ENCODE results near the gene PML.

Gene PML

DNA sequence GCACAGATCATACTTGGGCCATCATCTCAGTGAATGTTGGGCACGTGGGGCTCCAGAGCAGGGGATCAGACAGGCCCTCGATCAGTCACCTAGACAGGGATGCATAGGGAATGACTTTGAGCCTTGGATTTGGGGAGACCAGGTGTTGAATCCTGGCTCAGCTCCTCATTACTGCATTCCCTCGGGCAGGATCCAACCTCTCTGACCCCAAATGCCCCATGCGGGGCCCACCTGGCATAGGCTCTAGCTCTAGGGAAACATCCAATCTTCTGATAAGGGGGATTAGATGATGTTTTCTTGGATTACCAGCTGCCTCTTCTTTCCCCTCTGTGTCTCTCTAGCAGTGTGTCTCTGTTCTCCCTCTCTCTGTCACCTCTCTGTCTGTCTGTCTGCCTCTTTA, 45.5 kb upstream of the PML start:
- no peak overlapping the region for H2AFZ ChIP-seq (ENCODE audit: low read length)
- no peaks in the 10 kb centered on the region for H3K9me2 ChIP-seq (replicated peaks; ENCODE audit: low read depth, low read length)
- no peaks in the 10 kb centered on the region for H3K79me2 ChIP-seq (ENCODE audit: insufficient read depth, low read length)
- H3K4me3 ChIP-seq (ENCODE audit: low read length, poor library complexity, severe bottlenecking) = no peak overlapping the region
- no peak overlapping the region for H3K4me2 ChIP-seq (ENCODE audit: low read depth, low read length, poor library complexity, severe bottlenecking)
- H3K36me3 ChIP-seq (ENCODE audit: insufficient read depth, low read length) = no peaks in the 10 kb centered on the region
- H3K4me1 ChIP-seq (ENCODE audit: insufficient read depth, low read length, poor library complexity, severe bottlenecking) = peaks cover 28% of the 10 kb centered on the region
- no peaks in the 10 kb centered on the region for H3K9me3 ChIP-seq (ENCODE audit: insufficient read depth, low read depth, low read length)
- no peaks in the 10 kb centered on the region for H3K27me3 ChIP-seq (ENCODE audit: insufficient read depth, low read length, poor library complexity, severe bottlenecking)
- H3F3A ChIP-seq (ENCODE audit: low read depth) = no peaks in the 10 kb centered on the region
- no peaks in the 10 kb centered on the region for H4K20me1 ChIP-seq (ENCODE audit: insufficient read depth, low read length, poor library complexity, severe bottlenecking)
- TF ChIP-seq CTCF (conservative IDR thresholded peaks at IDR 0.05; ENCODE audit: low read length) = no peak
- no peak for TF ChIP-seq EZH2phosphoT487 (IDR thresholded peaks at IDR 0.05; ENCODE audit: borderline replicate concordance)
- H3K9ac ChIP-seq (ENCODE audit: low read depth, low read length, poor library complexity, severe bottlenecking) = no peak overlapping the region

GRCh38 chr15:73949496-73949895, 45.0 kb upstream of the PML start:
- no peak overlapping the region for H3K4me2 ChIP-seq (ENCODE audit: low read depth, low read length, poor library complexity, severe bottlenecking)
- no peak overlapping the region for H3K4me3 ChIP-seq (ENCODE audit: low read length, poor library complexity, severe bottlenecking)
- no peaks in the 10 kb centered on the region for H3F3A ChIP-seq (ENCODE audit: low read depth)
- H3K36me3 ChIP-seq (ENCODE audit: insufficient read depth, low read length) = no peaks in the 10 kb centered on the region
- H3K9ac ChIP-seq (ENCODE audit: low read depth, low read length, poor library complexity, severe bottlenecking) = no peak overlapping the region
- no peaks in the 10 kb centered on the region for H3K79me2 ChIP-seq (ENCODE audit: insufficient read depth, low read length)
- no peak for TF ChIP-seq EZH2phosphoT487 (IDR thresholded peaks at IDR 0.05; ENCODE audit: borderline replicate concordance)
- TF ChIP-seq CTCF (conservative IDR thresholded peaks at IDR 0.05; ENCODE audit: low read length) = no peak
- H3K9me2 ChIP-seq (replicated peaks; ENCODE audit: low read depth, low read length) = no peaks in the 10 kb centered on the region
- H4K20me1 ChIP-seq (ENCODE audit: insufficient read depth, low read length, poor library complexity, severe bottlenecking) = no peaks in the 10 kb centered on the region
- H3K9me3 ChIP-seq (ENCODE audit: insufficient read depth, low read depth, low read length) = no peaks in the 10 kb centered on the region
- no peak overlapping the region for H2AFZ ChIP-seq (ENCODE audit: low read length)
- no peaks in the 10 kb centered on the region for H3K27me3 ChIP-seq (ENCODE audit: insufficient read depth, low read length, poor library complexity, severe bottlenecking)
- H3K4me1 ChIP-seq (ENCODE audit: insufficient read depth, low read length, poor library complexity, severe bottlenecking) = peaks cover 27% of the 10 kb centered on the region

GRCh38 chr15:73950479-73950830, 44.1 kb upstream of the PML start:
- Histone ChIP-seq H3K4me3 (ENCODE audit: low read length, poor library complexity, severe bottlenecking) (no peak overlapping the region), H3F3A (ENCODE audit: low read depth) (no peaks in the 10 kb centered on the region), H3K9me2 (replicated peaks; ENCODE audit: low read depth, low read length) (no peaks in the 10 kb centered on the region), H4K20me1 (ENCODE audit: insufficient read depth, low read length, poor library complexity, severe bottlenecking) (no peaks in the 10 kb centered on the region), H3K9ac (ENCODE audit: low read depth, low read length, poor library complexity, severe bottlenecking) (no peak overlapping the region), H3K36me3 (ENCODE audit: insufficient read depth, low read length) (no peaks in the 10 kb centered on the region), H3K9me3 (ENCODE audit: insufficient read depth, low read depth, low read length) (no peaks in the 10 kb centered on the region), H2AFZ (ENCODE audit: low read length) (peak overlapping the region; percentile 71), H3K4me2 (ENCODE audit: low read depth, low read length, poor library complexity, severe bottlenecking) (no peak overlapping the region), H3K4me1 (ENCODE audit: insufficient read depth, low read length, poor library complexity, severe bottlenecking) (peaks cover 17% of the 10 kb centered on the region), H3K79me2 (ENCODE audit: insufficient read depth, low read length) (no peaks in the 10 kb centered on the region), H3K27me3 (ENCODE audit: insufficient read depth, low read length, poor library complexity, severe bottlenecking) (no peaks in the 10 kb centered on the region)
- TF ChIP-seq CTCF (conservative IDR thresholded peaks at IDR 0.05; ENCODE audit: low read length) (no peak), EZH2phosphoT487 (IDR thresholded peaks at IDR 0.05; ENCODE audit: borderline replicate concordance) (no peak)

Measured in Loucy (cell line).